ENCODE results near the gene OVOL3.

DNA sequence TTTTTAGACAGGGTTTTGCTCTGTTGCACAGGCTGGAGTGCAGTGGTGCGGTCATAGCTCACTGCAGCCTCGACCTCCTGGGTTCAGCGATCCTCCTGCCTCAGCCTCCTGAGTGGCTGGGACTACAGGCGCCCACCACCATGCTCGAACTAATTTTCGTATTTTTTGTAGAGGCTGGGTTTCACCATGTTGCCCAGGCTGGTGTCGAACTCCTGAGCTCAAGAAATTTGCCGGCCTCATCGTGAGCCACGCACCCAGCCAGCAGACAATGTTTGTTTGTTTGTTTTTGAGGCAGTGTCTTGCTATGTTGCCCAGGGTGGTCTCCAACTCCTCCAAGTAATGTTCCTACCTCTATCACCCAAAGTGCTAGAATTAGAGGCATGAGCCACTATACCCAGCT is 42.2 kb downstream of the OVOL3 start:
- TF ChIP-seq, protein P1, sequence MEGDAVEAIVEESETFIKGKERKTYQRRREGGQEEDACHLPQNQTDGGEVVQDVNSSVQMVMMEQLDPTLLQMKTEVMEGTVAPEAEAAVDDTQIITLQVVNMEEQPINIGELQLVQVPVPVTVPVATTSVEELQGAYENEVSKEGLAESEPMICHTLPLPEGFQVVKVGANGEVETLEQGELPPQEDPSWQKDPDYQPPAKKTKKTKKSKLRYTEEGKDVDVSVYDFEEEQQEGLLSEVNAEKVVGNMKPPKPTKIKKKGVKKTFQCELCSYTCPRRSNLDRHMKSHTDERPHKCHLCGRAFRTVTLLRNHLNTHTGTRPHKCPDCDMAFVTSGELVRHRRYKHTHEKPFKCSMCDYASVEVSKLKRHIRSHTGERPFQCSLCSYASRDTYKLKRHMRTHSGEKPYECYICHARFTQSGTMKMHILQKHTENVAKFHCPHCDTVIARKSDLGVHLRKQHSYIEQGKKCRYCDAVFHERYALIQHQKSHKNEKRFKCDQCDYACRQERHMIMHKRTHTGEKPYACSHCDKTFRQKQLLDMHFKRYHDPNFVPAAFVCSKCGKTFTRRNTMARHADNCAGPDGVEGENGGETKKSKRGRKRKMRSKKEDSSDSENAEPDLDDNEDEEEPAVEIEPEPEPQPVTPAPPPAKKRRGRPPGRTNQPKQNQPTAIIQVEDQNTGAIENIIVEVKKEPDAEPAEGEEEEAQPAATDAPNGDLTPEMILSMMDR (conservative IDR thresholded peaks at IDR 0.05; ENCODE audit: low read depth, low read length) = no peak
- no peak for TF ChIP-seq EZH2 (IDR thresholded peaks at IDR 0.05; ENCODE audit: borderline replicate concordance, low read depth, low read length, poor library complexity, severe bottlenecking)

Measured in A673 (cell line).